Endothelial cell of umbilical vein (primary cell): ENCODE data around the gene CCDC69.

Experiments
- CTCF ChIP-seq, 2 donors: IDR thresholded peaks; 1 replicate in 1 of 2; 2 replicates in 1 of 2; pipeline ENCODE4 v1.5.1; 2011; ENCODE audit warnings: low read length in 2 of 2, mild to moderate bottlenecking in 2 of 2, moderate library complexity in 2 of 2, control low read depth in 1 of 2, inconsistent platforms in 1 of 2, low read depth in 1 of 2; ENCODE audit not compliant: insufficient read depth in 1 of 2; ENCODE audit errors: extremely low read depth in 1 of 2
- JUN ChIP-seq: IDR thresholded peaks from 2 replicates; pipeline ENCODE4 v1.6.1; 2011; ENCODE audit warnings: borderline replicate concordance, low read depth; ENCODE audit not compliant: insufficient read length, insufficient read depth

GRCh38 chr5:151214614-151215545, 9.0 kb downstream of the CCDC69 start:
- no peak for TF ChIP-seq JUN
- no peak for TF ChIP-seq CTCF (IDR thresholded peaks at IDR 0.05; ENCODE audit: extremely low read depth in 1 of 2, insufficient read depth in 1 of 2, low read depth in 1 of 2, low read length in 2 of 2)
